Heart left ventricle (tissue), 16 donors: ENCODE data around the gene ACADVL. TPM values are rescaled to one million over a fixed set of nuclear protein-coding genes. Genes with fewer than 3 reads are reported as not detected.
"Not testable (repeated sequence)": the region's sequence is repeated elsewhere in the genome, so short reads cannot be mapped to it uniquely, and the experiment has no call there.

ENCODE experiments used
- ATAC-seq, 4 donors: fragments of 200-7000 bp; cut with Tn5 transposase; one replicate each; pipeline ENCODE4 v1.9.1; 2020 to 2022; ENCODE audit warnings: moderate library complexity in 4 of 4, mild to moderate bottlenecking in 3 of 4, moderate number of reproducible peaks in 1 of 4
- DNase-seq, 5 donors: peaks; one replicate each; pipeline ENCODE4 v3.0.0-alpha.2; 2020
- H3K27ac ChIP-seq, 12 donors: fragments of 200-600 bp; sonication (generic) in 4 of 12; one replicate each; pipeline versions ENCODE4 v1.5.0 to v1.8.0; 2016 to 2022; ENCODE audit warnings: mild to moderate bottlenecking in 2 of 12
- H3K27me3 ChIP-seq, 9 donors: fragments of 200-600 bp; sonication (generic) in 2 of 9; one replicate each; pipeline versions ENCODE4 v1.5.1 to v1.8.0; 2016 to 2022; ENCODE audit warnings: mild to moderate bottlenecking in 3 of 9
- H3K36me3 ChIP-seq, 9 donors: fragments of 200-600 bp; sonication (generic) in 2 of 9; one replicate each; pipeline versions ENCODE4 v1.5.0 to v1.8.0; 2018 to 2022; ENCODE audit warnings: mild to moderate bottlenecking in 2 of 9
- H3K4me1 ChIP-seq, 12 donors: fragments of 200-600 bp; sonication (generic) in 4 of 12; one replicate each; pipeline versions ENCODE4 v1.5.0 to v1.8.0; 2016 to 2022; ENCODE audit warnings: mild to moderate bottlenecking in 3 of 12
- H3K4me3 ChIP-seq, 12 donors: fragments of 200-600 bp; sonication (generic) in 4 of 12; one replicate each; pipeline versions ENCODE4 v1.5.0 to v1.8.0; 2017 to 2022; ENCODE audit warnings: mild to moderate bottlenecking in 9 of 12, moderate library complexity in 4 of 12
- H3K9me3 ChIP-seq, 12 donors: fragments of 200-600 bp; sonication (generic) in 4 of 12; one replicate each; pipeline versions ENCODE4 v1.5.0 to v1.8.0; 2016 to 2022; ENCODE audit warnings: mild to moderate bottlenecking in 1 of 12
- CTCF ChIP-seq, 12 donors: fragments of 200-600 bp; sonication (generic) in 4 of 12; IDR thresholded peaks; one replicate each; pipeline versions ENCODE4 v1.5.0 to v1.8.0; 2018 to 2022; ENCODE audit warnings: antibody characterized with exemption in 12 of 12, mild to moderate bottlenecking in 5 of 12
- POLR2A ChIP-seq, 2 donors: fragments of 450-650 bp; IDR thresholded peaks; one replicate each; pipeline ENCODE4 v1.6.1; 2017; ENCODE audit warnings: antibody characterized with exemption in 2 of 2, mild to moderate bottlenecking in 2 of 2, moderate library complexity in 2 of 2
- WGBS, 4 donors: extraction: QIAGEN DNeasy Blood & Tissue Kit in 2 of 4; methylation state at CpG; one replicate each; pipeline versions ENCODE4 v1.1.5 to v1.1.7; 2013 to 2018; 5-methylcytosine and 5-hydroxymethylcytosine counted together
- intact Hi-C, 10 donors: fragments of 100-400 bp; cut with DNase I; formaldehyde crosslinking; loops; one replicate each; pipeline versions ENCODE4 v1.11.1 to v1.14.2; 2022
- long read RNA-seq, 3 donors: library from polyadenylated mRNA; unstranded; transcript quantifications; one replicate each; pipeline ENCODE4 v2.0.0, GENCODE V29; 2020 to 2021
- polyA plus RNA-seq, 2 donors: library from polyadenylated mRNA; stranded (reverse); fragments of 200-250 nt; gene quantifications; one replicate each; pipeline ENCODE4 v1.2.3, GENCODE V29; 2013
- total RNA-seq, 9 donors: library from RNA; depleted of rRNA in 2 of 9; stranded (reverse); fragments of >200 nt in 2 of 9; fragmentation: NEBNext Ultra II Directional in 3 of 9; extraction: Animal tissue kit (Norgen Biotek cat#: 25700) in 3 of 9; gene quantifications; one replicate each; pipeline versions ENCODE4 v1.1.0 to v1.2.4, GENCODE V29; 2016 to 2023
- donor health status: ischemic (EF 13 %, LVEDD 7.1; RV severe dilation, severe dysfunction).
- donor health status: healthy with polysubstance abuse.
- donor health status: DM: no; HTN: yes; CAD: no.
- donor health status: DM: no; HTN: no; CAD: no.
- donor health status: ischemic (EF 25% LVEDD 6.9; RV normal size, moderate dysfunction).
- donor health status: ischemic (EF 25% LVEDD 5.7; RV mildly dilated, moderate dysfunction).
- donor health status: healthy.
- donor health status: DM: yes; HTN: yes; CAD: no.
- donor health status: ischemic (EF 35%, LVEDD 5.7; RV mildly dilated, moderate dysfunction).
- donor health status: nonischemic (EF 11% LVEDD 7.7; RV severe dilation, severe dysfunction).
- donor health status: DM: yes; HTN: yes; CAD: no.
- donor health status: PGD.
- donor health status: ischemic (EF 29% LVEDD 5.4; RV normal size, mild dysfunction).
- donor health status: nonischemic (EF 23%, LVEDD 6.1; RV moderate dilation, normal function).

ACADVL gene
- 1,000 to 10,000 TPM in 7 of 9 donors, 100 to 1,000 TPM in 2; 874 to 2,110 (median 1,385) TPM for total RNA-seq
- polyA plus RNA-seq = 1,000 to 10,000 TPM in 1 of 2 donors, 100 to 1,000 TPM in 1; 601 to 2,758 TPM
- long read RNA-seq, donor 1, transcript ACADVL-203 (20 exons, 2,323 nt) = major isoform, 2,645 of 4,222 reads
- long read RNA-seq, donor 1, transcript ACADVL-202 (19 exons, 2,191 nt) = minor isoform, 62 of 4,222 reads
- long read RNA-seq, donor 1, transcript ACADVL-201 (19 exons, 2,352 nt) = minor isoform, 157 of 4,222 reads
- long read RNA-seq, donor 1, transcript ACADVL-214 (1 exons, 1,732 nt) = minor isoform, 10 of 4,222 reads
- long read RNA-seq, donor 1, partial matches to known transcripts = 989 of 4,222 reads
- long read RNA-seq, donor 1, other reads (novel, unspliced or antisense) = 344 of 4,222 reads
- long read RNA-seq, donor 2, transcript ACADVL-202 (19 exons, 2,191 nt) = minor isoform, 285 of 10,654 reads
- long read RNA-seq, donor 2, transcript ACADVL-201 (19 exons, 2,352 nt) = minor isoform, 437 of 10,654 reads
- long read RNA-seq, donor 2, transcript ACADVL-214 (1 exons, 1,732 nt) = minor isoform, 6 of 10,654 reads
- long read RNA-seq, donor 2, transcript ACADVL-203 (20 exons, 2,323 nt) = major isoform, 7,474 of 10,654 reads
- long read RNA-seq, donor 2, partial matches to known transcripts = 1,598 of 10,654 reads
- long read RNA-seq, donor 2, other reads (novel, unspliced or antisense) = 843 of 10,654 reads
- long read RNA-seq, donor 3, transcript ACADVL-203 (20 exons, 2,323 nt) = major isoform, 1,194 of 1,897 reads
- long read RNA-seq, donor 3, transcript ACADVL-201 (19 exons, 2,352 nt) = minor isoform, 60 of 1,897 reads
- long read RNA-seq, donor 3, transcript ACADVL-215 (5 exons, 709 nt) = minor isoform, 10 of 1,897 reads
- long read RNA-seq, donor 3, transcript ACADVL-202 (19 exons, 2,191 nt) = minor isoform, 24 of 1,897 reads
- long read RNA-seq, donor 3, partial matches to known transcripts = 454 of 1,897 reads
- long read RNA-seq, donor 3, other reads (novel, unspliced or antisense) = 145 of 1,897 reads

DNA sequence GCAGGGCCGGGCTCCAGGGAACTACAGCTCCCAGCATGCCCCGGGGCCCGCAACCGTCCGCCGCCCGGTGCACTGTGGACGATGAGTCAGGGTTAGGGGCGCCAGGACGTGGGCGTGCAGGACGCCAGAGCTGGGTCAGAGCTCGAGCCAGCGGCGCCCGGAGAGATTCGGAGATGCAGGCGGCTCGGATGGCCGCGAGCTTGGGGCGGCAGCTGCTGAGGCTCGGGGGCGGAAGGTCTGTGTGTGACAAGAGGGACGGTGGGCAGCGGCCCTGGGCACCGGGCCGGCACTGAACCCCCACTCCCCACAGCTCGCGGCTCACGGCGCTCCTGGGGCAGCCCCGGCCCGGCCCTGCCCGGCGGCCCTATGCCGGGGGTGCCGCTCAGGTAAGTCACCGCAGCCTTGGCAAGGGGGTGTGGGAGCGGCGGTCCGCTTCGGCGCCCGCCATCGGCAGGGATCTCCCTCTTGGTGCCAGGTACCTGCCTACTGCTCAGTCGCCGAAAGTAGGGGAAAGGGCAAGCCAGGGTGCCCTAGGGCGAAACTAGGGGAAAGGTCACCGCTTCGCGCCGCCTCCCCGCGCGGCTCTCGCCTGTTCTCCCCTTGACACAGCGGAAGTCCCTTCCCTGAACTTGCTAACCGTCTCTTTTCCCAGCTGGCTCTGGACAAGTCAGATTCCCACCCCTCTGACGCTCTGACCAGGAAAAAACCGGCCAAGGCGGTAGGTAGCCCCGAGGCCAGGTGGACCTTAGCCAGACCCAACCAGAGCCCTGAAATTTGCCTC, at the start of gene ACADVL, which contains the start of gene DLG4:
TSS of gene ACADVL (plus strand) at position 127 of the 781 bp plus-strand sequence. CDS start at position 174, 47 bp downstream.
TSS of gene DLG4 (minus strand) at position 25 of the 781 bp plus-strand sequence.
- Histone ChIP-seq H3K27me3 (no peaks in the 10 kb centered on the region), H3K4me1 (peaks cover 6 to 92% (median 52%) of the 10 kb centered on the region in 12 donors), H3K36me3 (peaks cover 0 to 44% (median 41%) of the 10 kb centered on the region in 9 donors), H3K9me3 (no peaks in the 10 kb centered on the region), H3K4me3 (peak within 1 kb of the TSS; percentile 69 to 100 (median 96)), H3K27ac (peak within 1 kb of the TSS; percentile 95 to 100 (median 98))
- TF ChIP-seq CTCF (IDR thresholded peaks at IDR 0.05) (no peak), POLR2A (IDR thresholded peaks at IDR 0.05) (peak in 1 of 2 donors; percentile 93)
- DNase-seq = peak; percentile 94 to 97 (median 94)
- 0% methylated on average over 34 to 63 of the region's 63 CpGs for WGBS, 4 donors
- intact Hi-C loops = loop anchor here in 2 of 10 donors (2.0 to 5.0 kb wide), 2 partner anchors 17 to 87 kb away; partner anchors contain the start of gene EIF5A (in 1 of the 2)
- peak; percentile 73 to 87 (median 83) for ATAC-seq

DNA sequence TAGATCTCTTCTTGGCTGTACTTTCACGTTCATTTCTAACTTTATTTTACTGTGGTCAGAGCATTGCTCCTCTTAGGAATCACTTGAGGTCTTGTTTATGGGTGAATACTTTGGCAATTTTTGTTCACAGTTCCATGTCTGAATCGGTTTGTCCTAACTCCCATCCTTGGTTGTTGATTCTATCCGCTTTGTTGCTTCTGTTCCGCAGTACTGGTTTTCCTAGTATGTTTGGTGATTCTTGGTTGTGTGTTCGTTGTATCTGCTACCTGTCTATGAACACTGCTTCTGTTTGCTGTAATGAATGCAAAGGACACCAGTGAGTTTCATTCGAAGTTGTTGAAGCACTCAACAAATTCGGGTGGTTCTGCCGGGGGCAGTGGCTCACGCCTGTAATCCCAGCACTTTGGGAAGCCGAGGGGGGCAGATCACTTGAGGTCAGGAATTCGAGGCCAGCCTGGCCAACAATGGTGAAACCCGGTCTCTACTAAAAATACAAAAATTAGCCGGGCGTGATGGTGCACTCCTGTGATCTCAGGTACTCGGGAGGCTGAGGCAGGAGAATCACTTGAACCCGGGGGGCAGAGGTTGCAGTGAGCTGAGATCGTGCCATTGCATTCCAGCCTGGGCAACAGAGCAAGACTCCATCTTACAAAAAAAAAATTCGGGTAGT, 47.1 kb upstream of the ACADVL start:
- DNase-seq, ATAC-seq, H3K4me3 ChIP-seq, H3K36me3 ChIP-seq, intact Hi-C loops: not testable (repeated sequence)
- Histone ChIP-seq H3K27ac (peak overlapping the region in 1 of 12 donors; percentile 77), H3K27me3 (peaks cover 0 to 17% (median 9%) of the 10 kb centered on the region in 9 donors), H3K4me1 (peaks cover 0 to 37% (median 8%) of the 10 kb centered on the region in 12 donors), H3K9me3 (peaks cover 0 to 27% (median 0%) of the 10 kb centered on the region in 12 donors)
- 93 to 94% (median 93%) methylated on average over 18 of the region's 18 CpGs for WGBS, 4 donors

- WGBS, 4 donors = 43 to 63% (median 49%) methylated on average over 50 to 69 of the region's 69 CpGs
- ATAC-seq = peak in 3 of 4 donors; percentile 50 to 61 (median 51)
- Histone ChIP-seq H3K9me3 (peaks cover 0 to 23% (median 0%) of the 10 kb centered on the region in 12 donors), H3K4me1 (peaks cover 0 to 34% (median 12%) of the 10 kb centered on the region in 12 donors), H3K36me3 (no peaks in the 10 kb centered on the region), H3K4me3 (peak overlapping the region in 8 of 12 donors; percentile 15 to 53 (median 32)), H3K27me3 (peaks cover 0 to 23% (median 17%) of the 10 kb centered on the region in 9 donors), H3K27ac (peak overlapping the region in 1 of 12 donors; percentile 37)
- peak; percentile 56 to 84 (median 66) for DNase-seq
- intact Hi-C loops = loop anchor here in 1 of 10 donors (1.0 to 2.0 kb wide), 2 partner anchors 9 to 121 kb away; no protein-coding TSS in a partner anchor
- TF ChIP-seq POLR2A (IDR thresholded peaks at IDR 0.05) (no peak), CTCF (IDR thresholded peaks at IDR 0.05) (peak in 4 of 12 donors; percentile 8 to 34 (median 21))
Observed at GRCh38 chr17:7173687-7174602, 45.8 kb upstream of the ACADVL start.
